Prostate gland (tissue), 2 donors: ENCODE measurements around the gene UNC5B. TPM values are rescaled to one million over a fixed set of nuclear protein-coding genes. Genes with fewer than 3 reads are reported as not detected.
"Not testable (repeated sequence)": the region's sequence is repeated elsewhere in the genome, so short reads cannot be mapped to it uniquely, and the experiment has no call there.

Experiments used
- DNase-seq: peaks from one replicate; pipeline ENCODE4 v3.0.0-alpha.2; 2019; ENCODE audit warnings: low spot score
- H3K27ac ChIP-seq, 2 donors: fragments of 200-600 bp; sonication (generic); 2 replicates each; pipeline ENCODE4 v1.5.1; 2017 to 2019
- H3K27me3 ChIP-seq: fragments of 200-600 bp; sonication (generic); replicated peaks from 2 replicates; pipeline ENCODE4 v1.5.1; 2019; ENCODE audit not compliant: insufficient read depth
- H3K36me3 ChIP-seq, 2 donors: fragments of 200-600 bp; sonication (generic); 1 replicate in 1 of 2; 2 replicates in 1 of 2; pipeline versions ENCODE4 v1.5.1 to v1.8.1; 2017 to 2019
- H3K4me1 ChIP-seq: fragments of 200-600 bp; sonication (generic); replicated peaks from 2 replicates; pipeline ENCODE4 v1.5.1; 2019
- H3K4me3 ChIP-seq, 2 donors: fragments of 200-600 bp; sonication (generic); 2 replicates each; pipeline ENCODE4 v1.5.1; 2017 to 2019
- H3K9me3 ChIP-seq: fragments of 200-600 bp; sonication (generic); 2 replicates; pipeline ENCODE4 v1.5.1; 2017
- POLR2A ChIP-seq: fragments of 450-650 bp; IDR thresholded peaks from one replicate; pipeline ENCODE4 v1.6.1; 2016; ENCODE audit warnings: antibody characterized with exemption, mild to moderate bottlenecking
- POLR2AphosphoS5 ChIP-seq: sonication (generic); formaldehyde crosslinking; IDR thresholded peaks from one replicate; pipeline ENCODE4 v1.6.1; 2017; ENCODE audit warnings: antibody characterized with exemption
- WGBS: methylation state at CpG from one replicate; pipeline ENCODE4 v1.1.5; 2018; 5-methylcytosine and 5-hydroxymethylcytosine counted together
- intact Hi-C: fragments of 100-400 bp; cut with DNase I; formaldehyde crosslinking; loops from one replicate; pipeline ENCODE4 v1.14.2; 2022
- total RNA-seq, 2 donors: library from RNA; depleted of rRNA; stranded (reverse); fragments of >200 nt; gene quantifications; one replicate each; pipeline ENCODE4 v1.1.0, GENCODE V29; 2016
- TF ChIP-seq, protein P1 (sequence below), 4 experiments: fragments of 200-600 bp in 2 of 4; fragments of 450-650 bp in 2 of 4; sonication (generic) in 2 of 4; IDR thresholded peaks; 1 replicate in 3 of 4; 2 replicates in 1 of 4; pipeline ENCODE4 v1.5.1; 2016 to 2019; ENCODE audit warnings: antibody characterized with exemption in 4 of 4, mild to moderate bottlenecking in 2 of 4, moderate library complexity in 2 of 4

Gene UNC5B
- total RNA-seq, 2 donors from 2014 or later, result 12.8 to 58.4 TPM

GRCh38 chr10:71293446-71294084 is 81.2 kb downstream of the UNC5B start:
- peak; percentile 29 for DNase-seq
- 66% methylated on average over 19 of the region's 19 CpGs for WGBS

DNA sequence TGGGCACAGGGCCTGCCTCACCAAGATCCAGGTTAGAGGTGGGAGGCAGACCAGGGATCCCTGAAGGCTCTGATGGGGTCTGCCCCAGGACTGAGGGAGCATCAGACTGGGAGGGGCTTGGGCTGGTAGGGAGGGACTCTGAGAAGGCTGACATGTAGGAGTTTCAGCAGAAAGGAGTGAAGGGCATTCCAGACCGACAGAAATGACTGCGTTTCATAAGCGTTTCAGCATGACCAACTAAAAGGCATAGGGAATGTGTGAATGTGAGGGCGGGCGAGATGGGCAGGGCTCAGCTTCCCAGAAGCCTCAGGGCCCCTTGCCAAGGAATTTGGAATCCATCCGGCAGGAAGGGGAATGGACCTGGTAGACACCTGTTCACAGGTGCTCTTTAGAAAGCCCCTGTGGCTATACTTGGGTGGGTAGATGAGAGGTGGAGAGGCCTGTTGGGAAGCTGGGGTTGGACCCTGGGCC is 81.8 kb downstream of the UNC5B start:
- TF ChIP-seq POLR2AphosphoS5 (peak; percentile 52), POLR2A (no peak)
- intact Hi-C loops, result no loop called here
- no peak overlapping the region for H3K4me3 ChIP-seq
- H3K4me1 ChIP-seq, result no peaks in the 10 kb centered on the region
- H3K27ac ChIP-seq, result peak overlapping the region in 1 of 2 donors; percentile 60
- no peaks in the 10 kb centered on the region for H3K36me3 ChIP-seq
- no peaks in the 10 kb centered on the region for H3K9me3 ChIP-seq
- no peaks in the 10 kb centered on the region for H3K27me3 ChIP-seq
- 59% methylated on average over 6 of the region's 6 CpGs for WGBS
- peak; percentile 57 for DNase-seq

More at GRCh38 chr10:71293446-71294084, 81.2 kb downstream of the UNC5B start:
- intact Hi-C loops, result no loop called here
- Histone ChIP-seq H3K9me3 (no peaks in the 10 kb centered on the region), H3K4me1 (no peaks in the 10 kb centered on the region), H3K4me3 (no peak overlapping the region), H3K36me3 (no peaks in the 10 kb centered on the region), H3K27ac (peak overlapping the region in 1 of 2 donors; percentile 60), H3K27me3 (no peaks in the 10 kb centered on the region)
- no peak for TF ChIP-seq POLR2A
- TF ChIP-seq, protein P1, sequence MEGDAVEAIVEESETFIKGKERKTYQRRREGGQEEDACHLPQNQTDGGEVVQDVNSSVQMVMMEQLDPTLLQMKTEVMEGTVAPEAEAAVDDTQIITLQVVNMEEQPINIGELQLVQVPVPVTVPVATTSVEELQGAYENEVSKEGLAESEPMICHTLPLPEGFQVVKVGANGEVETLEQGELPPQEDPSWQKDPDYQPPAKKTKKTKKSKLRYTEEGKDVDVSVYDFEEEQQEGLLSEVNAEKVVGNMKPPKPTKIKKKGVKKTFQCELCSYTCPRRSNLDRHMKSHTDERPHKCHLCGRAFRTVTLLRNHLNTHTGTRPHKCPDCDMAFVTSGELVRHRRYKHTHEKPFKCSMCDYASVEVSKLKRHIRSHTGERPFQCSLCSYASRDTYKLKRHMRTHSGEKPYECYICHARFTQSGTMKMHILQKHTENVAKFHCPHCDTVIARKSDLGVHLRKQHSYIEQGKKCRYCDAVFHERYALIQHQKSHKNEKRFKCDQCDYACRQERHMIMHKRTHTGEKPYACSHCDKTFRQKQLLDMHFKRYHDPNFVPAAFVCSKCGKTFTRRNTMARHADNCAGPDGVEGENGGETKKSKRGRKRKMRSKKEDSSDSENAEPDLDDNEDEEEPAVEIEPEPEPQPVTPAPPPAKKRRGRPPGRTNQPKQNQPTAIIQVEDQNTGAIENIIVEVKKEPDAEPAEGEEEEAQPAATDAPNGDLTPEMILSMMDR (IDR thresholded peaks at IDR 0.05), result no peak
- TF ChIP-seq POLR2AphosphoS5, result no peak

DNA sequence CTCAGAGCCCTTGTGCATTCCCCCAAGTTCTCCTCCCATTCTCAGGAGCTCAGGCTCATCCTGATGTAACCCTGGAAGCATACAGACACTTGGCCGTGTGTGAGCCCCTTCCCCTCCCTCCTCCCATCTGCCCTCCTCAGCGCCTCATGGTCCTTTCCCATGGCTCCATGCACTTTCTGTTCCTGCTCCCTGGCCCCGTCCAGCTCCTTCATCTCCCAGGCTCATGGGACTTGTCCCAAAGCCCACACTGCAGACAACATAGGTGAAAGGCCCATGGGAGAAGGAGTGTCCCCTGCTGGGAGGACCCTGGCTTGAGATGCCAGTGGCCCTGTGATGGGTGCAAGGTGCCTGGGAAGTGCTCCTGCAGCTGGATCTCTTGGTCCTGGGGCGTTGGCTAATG is 82.5 kb downstream of the UNC5B start:
- H3K27ac ChIP-seq, result no peak overlapping the region
- WGBS, result 93% methylated on average over 4 of the region's 4 CpGs
- H3K9me3 ChIP-seq, result no peaks in the 10 kb centered on the region
- TF ChIP-seq, protein P1 (IDR thresholded peaks at IDR 0.05), result no peak
- TF ChIP-seq POLR2A (no peak), POLR2AphosphoS5 (no peak)
- H3K27me3 ChIP-seq, result no peaks in the 10 kb centered on the region
- intact Hi-C loops, result no loop called here
- H3K4me3 ChIP-seq, result no peak overlapping the region
- DNase-seq, result no peak
- H3K36me3 ChIP-seq, result no peaks in the 10 kb centered on the region
- H3K4me1 ChIP-seq, result no peaks in the 10 kb centered on the region

- DNase-seq, result no peak
Measured at GRCh38 chr10:71295641-71296040, 83.3 kb downstream of the UNC5B start.

DNA sequence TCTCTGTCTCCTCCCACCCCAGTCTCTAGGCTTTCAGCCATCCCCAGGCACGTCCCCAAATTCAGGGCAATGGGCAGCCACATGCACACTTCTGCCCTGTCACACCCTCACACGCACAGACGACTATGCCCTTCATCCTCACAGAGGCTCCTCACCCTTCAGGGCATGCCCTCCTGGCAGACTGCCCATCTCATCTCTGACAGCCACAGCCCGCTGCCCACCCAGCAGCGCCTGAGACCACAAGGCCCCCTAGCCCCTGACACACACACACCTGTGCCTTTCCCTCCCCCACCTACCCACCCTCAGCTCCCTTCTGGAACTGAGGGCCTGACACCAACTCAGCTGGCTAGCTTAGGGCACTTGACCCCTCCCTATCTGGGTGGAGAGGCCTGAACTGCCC is 83.7 kb downstream of the UNC5B start:
- Histone ChIP-seq H3K27me3 (no peaks in the 10 kb centered on the region), H3K27ac (no peak overlapping the region), H3K9me3 (no peaks in the 10 kb centered on the region), H3K36me3 (no peaks in the 10 kb centered on the region), H3K4me3 (no peak overlapping the region), H3K4me1 (no peaks in the 10 kb centered on the region)
- TF ChIP-seq POLR2A (no peak), POLR2AphosphoS5 (no peak)
- TF ChIP-seq, protein P1 (IDR thresholded peaks at IDR 0.05), result no peak
- intact Hi-C loops, result no loop called here
- 60% methylated on average over 5 of the region's 5 CpGs for WGBS
- DNase-seq, result no peak

More at GRCh38 chr10:71295641-71296040, 83.3 kb downstream of the UNC5B start:
- Histone ChIP-seq H3K4me3 (no peak overlapping the region), H3K27me3 (no peaks in the 10 kb centered on the region), H3K9me3 (no peaks in the 10 kb centered on the region), H3K27ac (no peak overlapping the region), H3K36me3 (no peaks in the 10 kb centered on the region), H3K4me1 (no peaks in the 10 kb centered on the region)
- TF ChIP-seq, protein P1 (IDR thresholded peaks at IDR 0.05), result no peak
- TF ChIP-seq POLR2A (no peak), POLR2AphosphoS5 (no peak)
- WGBS, result 88% methylated on average over 9 of the region's 9 CpGs
- intact Hi-C loops, result no loop called here

DNA sequence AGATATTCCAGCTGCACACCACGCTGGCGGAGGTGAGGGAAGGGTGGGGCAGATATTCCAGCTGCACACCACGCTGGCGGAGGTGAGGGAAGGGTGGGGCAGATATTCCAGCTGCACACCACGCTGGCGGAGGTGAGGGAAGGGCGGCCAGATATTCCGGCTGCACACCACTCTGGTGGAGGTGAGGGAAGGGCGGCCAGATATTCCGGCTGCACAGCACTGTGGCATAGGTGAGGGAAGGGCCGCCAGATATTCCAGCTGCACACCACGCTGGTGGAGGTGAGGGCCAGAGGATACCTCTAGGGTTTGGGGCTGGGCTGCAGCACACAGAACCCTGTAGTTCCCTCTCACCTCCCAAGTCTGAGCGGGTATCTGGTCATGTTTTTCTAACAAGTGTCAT is 84.4 kb downstream of the UNC5B start:
- H3K9me3 ChIP-seq, H3K27ac ChIP-seq, H3K4me1 ChIP-seq, DNase-seq, H3K36me3 ChIP-seq, intact Hi-C loops, H3K4me3 ChIP-seq, H3K27me3 ChIP-seq: not testable (repeated sequence)
- WGBS, result 78% methylated on average over 13 of the region's 13 CpGs
